Iris pigment epithelial cell (primary cell): ENCODE data around the gene ISCA1.
"Not testable (repeated sequence)": the region's sequence is repeated elsewhere in the genome, so short reads cannot be mapped to it uniquely, and the experiment has no call there.

Experiments used
- DNase-seq: peaks from one replicate; pipeline ENCODE4 v3.0.0-alpha.2; 2011; ENCODE audit warnings: low read depth

Gene ISCA1

GRCh38 chr9:86282077-86282978, at the start of gene ISCA1:
Gene ISCA1, minus strand, starts transcription at chr9:86282538. Its CDS starts 80 bp downstream, at chr9:86282458.
- peak; percentile 93 for DNase-seq

GRCh38 chr9:86330186-86330585, 47.8 kb upstream of the ISCA1 start:
- no peak for DNase-seq

- DNase-seq = peak; percentile 16
Measured at GRCh38 chr9:86329649-86330048, 47.3 kb upstream of the ISCA1 start.

- no peak for DNase-seq
Measured at GRCh38 chr9:86328156-86328555, 45.8 kb upstream of the ISCA1 start.

GRCh38 chr9:86326536-86326935, 44.2 kb upstream of the ISCA1 start:
- no peak for DNase-seq

GRCh38 chr9:86324901-86325300, 42.6 kb upstream of the ISCA1 start:
- DNase-seq = peak; percentile 72

GRCh38 chr9:86324308-86324707, 42.0 kb upstream of the ISCA1 start:
- DNase-seq = peak; percentile 92

- peak; percentile 95 for DNase-seq
Measured at GRCh38 chr9:86322973-86323644, 40.8 kb upstream of the ISCA1 start.

GRCh38 chr9:86321373-86321772, 39.0 kb upstream of the ISCA1 start:
- DNase-seq = peak; percentile 98

- no peak for DNase-seq
Measured at GRCh38 chr9:86318187-86318586, 35.8 kb upstream of the ISCA1 start.

GRCh38 chr9:86315078-86315477, 32.7 kb upstream of the ISCA1 start:
- DNase-seq = no peak

GRCh38 chr9:86312959-86313358, 30.6 kb upstream of the ISCA1 start:
- not testable (repeated sequence) for DNase-seq

- DNase-seq = peak; percentile 46
Measured at GRCh38 chr9:86308687-86309086, 26.3 kb upstream of the ISCA1 start.

GRCh38 chr9:86304236-86304730, 21.9 kb upstream of the ISCA1 start:
- peak; percentile 61 for DNase-seq

- DNase-seq = peak; percentile 78
Measured at GRCh38 chr9:86303316-86303975, 21.1 kb upstream of the ISCA1 start.

- no peak for DNase-seq
Measured at GRCh38 chr9:86301686-86302085, 19.3 kb upstream of the ISCA1 start.

- DNase-seq = no peak
Measured at GRCh38 chr9:86300701-86301100, 18.4 kb upstream of the ISCA1 start.

- DNase-seq = no peak
Measured at GRCh38 chr9:86298873-86299272, 16.5 kb upstream of the ISCA1 start.

GRCh38 chr9:86290341-86290740, 8.0 kb upstream of the ISCA1 start:
- not testable (repeated sequence) for DNase-seq

GRCh38 chr9:86288499-86289198, 6.3 kb upstream of the ISCA1 start:
- no peak for DNase-seq

- peak; percentile 76 for DNase-seq
Measured at GRCh38 chr9:86287013-86287412, 4.7 kb upstream of the ISCA1 start.

- DNase-seq = no peak
Measured at GRCh38 chr9:86286278-86286677, 3.9 kb upstream of the ISCA1 start.
